ENCODE results near the gene SLC28A3. TPM values are rescaled to one million over a fixed set of nuclear protein-coding genes. Genes with fewer than 3 reads are reported as not detected.

Gene SLC28A3
- total and polyA plus RNA-seq, 2 of the 8 experiments (the other 6 are each of a cell fraction or from before 2014, with no cell fraction given), result 0.02 TPM; not detected in 1

- Histone ChIP-seq H2AK5ac (ENCODE audit: low read depth, low read length) (no peak overlapping the region), H3K56ac (replicated peaks; ENCODE audit: insufficient read length, low read depth, low read length) (no peak overlapping the region), H2BK5ac (ENCODE audit: low read depth, low read length) (no peak overlapping the region), H3K23ac (ENCODE audit: insufficient read length) (no peak overlapping the region), H4K20me1 (replicated peaks in 1 of 2; ENCODE audit: control insufficient read depth in 1 of 2, insufficient read depth in 2 of 2, low read length in 2 of 2) (no peaks in the 10 kb centered on the region), H4K8ac (ENCODE audit: extremely low read depth, insufficient read depth, low read length) (no peak overlapping the region), H3K36me3 (ENCODE audit: control insufficient read depth in 2 of 4, insufficient read depth in 4 of 4, low read length in 3 of 4) (no peaks in the 10 kb centered on the region), H3K9ac (replicated peaks in 1 of 4; ENCODE audit: extremely low read depth in 1 of 4, low read depth in 3 of 4, low read length in 3 of 4) (no peak overlapping the region), H2BK120ac (replicated peaks; ENCODE audit: low read depth, low read length) (no peak overlapping the region), H3K18ac (ENCODE audit: extremely low read depth, low read length) (no peak overlapping the region), H4K91ac (replicated peaks; ENCODE audit: insufficient read length, low read length) (no peak overlapping the region), H3K9me3 (ENCODE audit: insufficient read depth in 2 of 2, low read depth in 1 of 2, low read length in 1 of 2) (no peaks in the 10 kb centered on the region), H3K79me2 (ENCODE audit: control insufficient read depth in 1 of 2, insufficient read depth in 2 of 2, low read length in 2 of 2) (no peaks in the 10 kb centered on the region), H3K79me1 (ENCODE audit: low read depth, low read length) (no peaks in the 10 kb centered on the region), H3K27ac (ENCODE audit: low read depth, low read length) (no peak overlapping the region), H3K23me2 (ENCODE audit: low read depth, low read length) (no peaks in the 10 kb centered on the region), H3K4ac (replicated peaks; ENCODE audit: insufficient read length, low read depth, low read length) (no peak overlapping the region), H3K14ac (ENCODE audit: insufficient read length) (no peak overlapping the region), H2AFZ (ENCODE audit: low read length) (no peak overlapping the region), H3K27me3 (replicated peaks in 1 of 4; ENCODE audit: control insufficient read depth in 3 of 4, extremely low read depth in 1 of 4, insufficient read depth in 3 of 4, low read length in 3 of 4) (no peaks in the 10 kb centered on the region), H2BK15ac (ENCODE audit: low read length) (no peak overlapping the region), H3K4me2 (ENCODE audit: insufficient read depth in 1 of 2, low read depth in 2 of 2, low read length in 2 of 2) (no peak overlapping the region), H4K5ac (ENCODE audit: insufficient read length, low read depth, low read length) (no peak overlapping the region), H3K4me3 (ENCODE audit: extremely low read depth in 1 of 4, insufficient read depth in 2 of 4, low read depth in 3 of 4, low read length in 4 of 4) (no peak overlapping the region), H3K4me1 (replicated peaks in 1 of 4; ENCODE audit: control insufficient read depth in 3 of 4, insufficient read depth in 4 of 4, low read length in 3 of 4) (no peaks in the 10 kb centered on the region; a peak in 1 of 7 replicates), H2BK12ac (ENCODE audit: low read depth, low read length) (no peak overlapping the region), H2BK20ac (ENCODE audit: low read length) (no peak overlapping the region)
- DNase-seq (ENCODE audit: low read depth in 1 of 2, low spot score in 2 of 2), result no peak
- CTCF ChIA-PET (ENCODE audit: partially characterized antibody), result interaction anchor here (0.6 to 3.6 kb wide), 10 partner anchors 9 to 374 kb away, joined by 3 to 13 read pairs (median 6); no protein-coding TSS in a partner anchor
- FAIRE-seq, result no peak
- TF ChIP-seq CHD1 (IDR thresholded peaks at IDR 0.05; ENCODE audit: low read depth, low read length) (no peak), POU5F1 (IDR thresholded peaks at IDR 0.05; ENCODE audit: low read depth, low read length) (no peak), EZH2 (IDR thresholded peaks at IDR 0.05; ENCODE audit: low read depth, low read length, severe bottlenecking) (no peak), JUND (IDR thresholded peaks at IDR 0.05; ENCODE audit: low read length) (no peak), CEBPB (IDR thresholded peaks at IDR 0.05; ENCODE audit: low read depth, low read length) (no peak), ATF3 (IDR thresholded peaks at IDR 0.05; ENCODE audit: insufficient read depth, low read depth, low read length) (no peak)
- POLR2A ChIA-PET (ENCODE audit: partially characterized antibody), result no interaction called here
- 86% methylated on average over 2 of the region's 2 CpGs; no CpG with 5 or more reads in 1 of the 2 experiments for WGBS, 2 experiments (ENCODE audit: extremely low coverage in 1 of 2, insufficient coverage in 1 of 2, insufficient read length in 1 of 2, insufficient replicate concordance in 2 of 2, low coverage in 1 of 2, low lambda C conversion rate in 2 of 2, missing lambda C conversion rate in 1 of 2)
Measured at GRCh38 chr9:84314306-84314705, 26.3 kb downstream of the SLC28A3 start.
